ENCODE results near the gene VAMP2.
A peak's percentile ranks its signal among the peaks of the same experiment; 100 is the strongest.

VAMP2 gene

DNA sequence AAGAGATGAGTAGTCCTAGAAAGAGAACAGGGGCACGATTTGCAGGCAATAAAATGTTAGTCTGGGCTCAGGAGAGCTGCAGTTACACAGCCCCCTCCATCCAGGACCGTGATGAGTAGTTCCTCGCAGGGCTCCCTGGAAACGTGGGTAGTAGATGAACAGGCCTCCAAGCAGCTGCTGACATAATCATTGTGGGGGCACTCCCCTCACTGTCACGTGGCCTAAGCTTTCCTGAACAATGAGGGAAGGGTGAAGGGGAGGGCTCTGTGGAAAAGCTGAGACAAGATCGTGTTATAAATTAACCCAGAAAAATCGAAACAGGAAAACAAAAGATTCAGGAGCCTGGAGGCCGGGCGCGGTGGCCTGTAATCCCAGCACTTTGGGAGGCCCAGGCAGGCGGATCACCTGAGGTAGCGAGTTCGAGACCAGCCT, 9.2 kb downstream of the VAMP2 start:
- Mint-ChIP-seq H3K9me3 (no peaks in the 10 kb centered on the region), H3K4me1 (peaks cover 13% of the 10 kb centered on the region), H3K4me3 (no peak overlapping the region), H3K36me3 (peaks cover 8% of the 10 kb centered on the region), H3K27ac (no peak overlapping the region)
- DNase-seq (ENCODE audit: low spot score in 2 of 2) (no peak), ATAC-seq (no peak)

DNA sequence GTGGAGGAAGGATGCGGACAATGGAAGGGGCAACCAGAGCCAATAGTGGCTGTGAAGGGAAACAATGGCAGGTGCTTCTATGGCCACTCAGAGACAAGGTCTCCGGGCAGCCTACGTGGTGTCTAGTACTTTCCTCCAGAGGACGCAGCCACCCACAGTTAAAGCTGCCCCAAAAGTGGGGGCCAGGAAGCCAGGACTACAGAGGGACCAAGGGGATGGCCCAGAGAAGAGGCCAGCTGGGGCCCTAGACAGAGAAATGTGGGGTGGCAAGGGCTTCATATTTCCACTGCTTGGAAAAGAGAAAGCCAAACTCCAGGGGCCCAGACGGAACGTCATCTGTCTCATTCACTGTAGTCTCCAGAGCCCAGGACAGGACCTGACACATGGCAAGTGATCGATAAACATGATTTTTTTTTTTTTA, 9.7 kb downstream of the VAMP2 start:
- H3K27ac Mint-ChIP-seq: no peak overlapping the region
- no peak overlapping the region for H3K4me3 Mint-ChIP-seq
- peaks cover 3% of the 10 kb centered on the region for H3K36me3 Mint-ChIP-seq
- no peak for ATAC-seq
- no peaks in the 10 kb centered on the region for H3K9me3 Mint-ChIP-seq
- H3K4me1 Mint-ChIP-seq: peaks cover 13% of the 10 kb centered on the region
- DNase-seq (ENCODE audit: low spot score in 2 of 2): no peak

DNA sequence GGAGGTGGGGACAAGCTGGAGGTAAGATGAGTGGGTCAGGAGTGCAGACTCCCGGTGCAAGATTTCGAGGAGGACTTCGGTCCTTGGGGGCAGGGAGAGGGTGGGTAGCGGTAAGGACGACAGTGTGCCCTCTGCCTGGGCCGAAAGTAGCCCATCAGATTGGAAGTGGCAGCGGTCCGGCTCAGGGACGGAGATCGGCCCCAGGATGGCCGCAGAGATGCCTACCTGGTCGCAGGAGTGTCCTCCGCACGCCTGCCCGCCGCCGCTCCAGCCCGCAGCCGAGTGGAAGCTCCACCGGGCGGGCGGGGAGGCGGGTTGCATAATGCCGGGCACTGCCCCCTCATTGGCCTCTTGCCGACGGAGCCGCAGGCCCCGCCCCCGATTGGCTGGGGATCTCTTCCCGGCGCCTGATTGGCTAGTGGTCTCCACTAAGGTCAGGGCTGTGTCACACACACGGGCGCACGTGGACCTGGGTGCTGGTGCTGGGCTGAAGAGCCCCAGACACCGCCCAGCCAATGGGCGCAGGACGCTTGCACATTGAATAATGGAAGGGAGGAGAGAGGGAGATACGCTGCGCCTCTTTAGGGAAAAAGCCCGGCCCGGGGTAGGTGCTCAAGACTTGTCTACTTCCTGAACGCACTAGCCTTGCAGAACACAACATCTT, 10.5 kb downstream of the VAMP2 start, which contains the start of gene PER1:
Gene PER1, minus strand, starts transcription at position 293 of the 664 bp plus-strand sequence. CDS start 1,698 bp downstream, outside the sequence.
- H3K27ac Mint-ChIP-seq: no peak within 1 kb of the TSS
- ATAC-seq (peak; percentile 54), DNase-seq (ENCODE audit: low spot score in 2 of 2) (peak; percentile 79 to 92)
- H3K4me3 Mint-ChIP-seq: no peak within 1 kb of the TSS
- H3K36me3 Mint-ChIP-seq: no peaks in the 10 kb centered on the region
- H3K9me3 Mint-ChIP-seq: no peaks in the 10 kb centered on the region
- H3K4me1 Mint-ChIP-seq: peaks cover 13% of the 10 kb centered on the region

DNA sequence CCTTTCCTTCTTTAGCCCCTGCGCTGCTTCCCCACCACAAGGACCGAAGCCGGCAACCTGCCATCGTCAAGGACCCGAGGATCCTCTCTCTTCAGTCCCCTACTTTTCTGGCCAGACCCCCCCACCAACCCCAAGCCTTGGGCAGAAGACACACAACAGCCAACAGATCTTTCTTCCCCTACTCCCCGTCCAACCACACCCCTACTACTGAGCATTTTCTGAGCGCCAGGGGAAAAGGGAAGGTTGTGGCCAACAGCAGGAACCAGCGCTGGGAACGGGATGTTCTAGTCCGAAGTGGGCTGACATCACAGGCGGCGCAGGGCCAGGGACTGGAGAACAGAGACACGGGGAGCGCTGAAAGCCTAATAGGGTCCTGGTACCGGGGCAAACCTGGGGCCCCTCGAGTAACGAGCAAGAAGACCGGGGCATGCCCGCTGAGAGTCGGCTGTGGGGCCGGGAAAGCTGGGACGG, 11.1 kb downstream of the VAMP2 start:
- DNase-seq (ENCODE audit: low spot score in 2 of 2): no peak
- Mint-ChIP-seq H3K27ac (no peak overlapping the region), H3K9me3 (no peaks in the 10 kb centered on the region), H3K36me3 (no peaks in the 10 kb centered on the region), H3K4me3 (no peak overlapping the region), H3K4me1 (peaks cover 18% of the 10 kb centered on the region)
- ATAC-seq: no peak

DNA sequence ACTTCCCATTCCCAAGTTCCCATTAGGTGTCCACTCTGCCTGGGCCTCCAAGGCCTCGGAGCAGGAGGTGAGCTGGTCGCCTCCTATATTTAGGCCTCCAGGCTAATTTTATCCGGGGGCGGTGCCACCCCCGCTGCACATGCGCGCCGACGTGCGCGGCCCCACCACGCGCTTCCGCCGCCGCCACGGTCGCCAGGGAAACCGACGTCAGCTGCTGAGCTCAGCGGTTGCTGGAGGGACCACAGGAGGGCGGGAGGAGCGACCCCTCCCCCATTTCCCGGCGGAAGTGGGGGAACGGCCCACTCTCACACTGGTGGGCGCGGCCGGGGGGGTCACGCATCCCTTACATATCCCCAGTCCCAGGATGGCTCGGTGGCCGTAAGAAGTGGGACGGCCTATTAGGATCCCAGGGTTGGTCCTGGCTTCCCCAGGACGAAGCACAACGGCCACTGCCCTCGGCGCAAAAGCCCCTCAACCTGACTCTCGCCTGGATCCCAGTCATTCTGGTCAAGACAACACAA, 11.6 kb downstream of the VAMP2 start:
- Mint-ChIP-seq H3K36me3 (no peaks in the 10 kb centered on the region), H3K4me3 (no peak overlapping the region), H3K9me3 (no peaks in the 10 kb centered on the region), H3K27ac (no peak overlapping the region), H3K4me1 (peaks cover 23% of the 10 kb centered on the region)
- DNase-seq (ENCODE audit: low spot score in 2 of 2) (peak; percentile 80 to 92), ATAC-seq (peak; percentile 59)

DNA sequence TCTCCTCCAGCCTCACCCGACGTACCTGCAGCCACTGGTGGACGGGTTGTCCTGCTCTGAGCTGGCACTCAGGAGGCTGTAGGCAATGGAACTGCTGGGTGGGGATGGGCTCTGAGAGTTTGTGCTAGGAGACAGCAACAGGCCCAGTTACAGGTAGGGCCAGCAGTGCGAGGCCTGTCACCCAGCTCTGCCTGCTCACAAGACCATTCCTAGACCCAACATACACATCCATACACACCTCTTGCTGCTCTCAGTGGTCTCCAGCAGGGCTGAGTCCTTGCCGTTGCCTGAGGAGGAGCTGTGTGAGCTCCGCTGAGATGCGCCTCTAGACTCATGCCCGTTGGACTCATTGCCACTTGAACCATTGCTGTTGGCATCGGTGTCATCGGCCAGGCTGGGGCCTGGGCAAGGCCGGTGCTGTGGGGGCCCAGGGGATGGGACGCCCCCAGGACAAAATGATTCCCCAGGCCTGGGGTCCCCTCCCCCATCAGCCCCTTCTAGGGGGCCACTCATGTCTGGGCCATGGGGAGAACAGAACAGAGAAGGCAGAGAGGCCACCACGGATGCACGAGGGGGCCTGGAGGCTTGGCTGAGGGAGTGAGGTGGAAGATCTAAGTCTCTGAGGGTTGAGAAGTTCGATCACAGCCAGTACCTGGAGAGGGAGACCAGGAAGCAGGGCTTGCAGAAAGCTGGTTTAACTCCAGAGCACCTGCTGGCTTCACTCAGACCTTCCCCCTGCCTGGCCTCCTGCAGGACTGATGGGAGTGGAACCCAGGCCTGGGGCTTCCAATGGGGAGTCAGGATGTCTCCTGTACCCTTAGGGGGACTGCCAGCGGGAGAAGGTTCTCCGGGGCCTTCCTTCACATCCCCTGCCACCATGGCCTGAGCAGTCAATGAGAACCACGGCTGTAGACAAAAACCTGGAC, 12.3 kb downstream of the VAMP2 start:
- ATAC-seq (no peak), DNase-seq (ENCODE audit: low spot score in 2 of 2) (no peak)
- peak overlapping the region; percentile 50 for H3K27ac Mint-ChIP-seq
- no peak overlapping the region for H3K4me3 Mint-ChIP-seq
- peaks cover 27% of the 10 kb centered on the region for H3K4me1 Mint-ChIP-seq
- H3K9me3 Mint-ChIP-seq: no peaks in the 10 kb centered on the region
- H3K36me3 Mint-ChIP-seq: no peaks in the 10 kb centered on the region

- Mint-ChIP-seq H3K4me1 (peaks cover 27% of the 10 kb centered on the region), H3K27ac (peak overlapping the region; percentile 50), H3K9me3 (no peaks in the 10 kb centered on the region), H3K36me3 (no peaks in the 10 kb centered on the region), H3K4me3 (no peak overlapping the region)
- ATAC-seq: no peak
- DNase-seq (ENCODE audit: low spot score in 2 of 2): no peak
Measured at GRCh38 chr17:8149419-8150193, 13.1 kb downstream of the VAMP2 start.

GRCh38 chr17:8148560-8148959, 14.2 kb downstream of the VAMP2 start:
- H3K36me3 Mint-ChIP-seq: no peaks in the 10 kb centered on the region
- ATAC-seq: no peak
- no peak overlapping the region for H3K4me3 Mint-ChIP-seq
- H3K27ac Mint-ChIP-seq: no peak overlapping the region
- H3K9me3 Mint-ChIP-seq: no peaks in the 10 kb centered on the region
- H3K4me1 Mint-ChIP-seq: peaks cover 27% of the 10 kb centered on the region
- DNase-seq (ENCODE audit: low spot score in 2 of 2): no peak

GRCh38 chr17:8147805-8148404, 14.8 kb downstream of the VAMP2 start:
- Mint-ChIP-seq H3K9me3 (no peaks in the 10 kb centered on the region), H3K4me1 (peaks cover 27% of the 10 kb centered on the region), H3K27ac (peak overlapping the region; percentile 81), H3K36me3 (no peaks in the 10 kb centered on the region), H3K4me3 (no peak overlapping the region)
- no peak for DNase-seq (ENCODE audit: low spot score in 2 of 2)
- no peak for ATAC-seq

- Mint-ChIP-seq H3K9me3 (no peaks in the 10 kb centered on the region), H3K4me3 (no peak overlapping the region), H3K36me3 (no peaks in the 10 kb centered on the region), H3K4me1 (peaks cover 27% of the 10 kb centered on the region), H3K27ac (peak overlapping the region; percentile 81)
- DNase-seq (ENCODE audit: low spot score in 2 of 2) (no peak), ATAC-seq (no peak)
Measured at GRCh38 chr17:8147141-8147804, 15.5 kb downstream of the VAMP2 start.

DNA sequence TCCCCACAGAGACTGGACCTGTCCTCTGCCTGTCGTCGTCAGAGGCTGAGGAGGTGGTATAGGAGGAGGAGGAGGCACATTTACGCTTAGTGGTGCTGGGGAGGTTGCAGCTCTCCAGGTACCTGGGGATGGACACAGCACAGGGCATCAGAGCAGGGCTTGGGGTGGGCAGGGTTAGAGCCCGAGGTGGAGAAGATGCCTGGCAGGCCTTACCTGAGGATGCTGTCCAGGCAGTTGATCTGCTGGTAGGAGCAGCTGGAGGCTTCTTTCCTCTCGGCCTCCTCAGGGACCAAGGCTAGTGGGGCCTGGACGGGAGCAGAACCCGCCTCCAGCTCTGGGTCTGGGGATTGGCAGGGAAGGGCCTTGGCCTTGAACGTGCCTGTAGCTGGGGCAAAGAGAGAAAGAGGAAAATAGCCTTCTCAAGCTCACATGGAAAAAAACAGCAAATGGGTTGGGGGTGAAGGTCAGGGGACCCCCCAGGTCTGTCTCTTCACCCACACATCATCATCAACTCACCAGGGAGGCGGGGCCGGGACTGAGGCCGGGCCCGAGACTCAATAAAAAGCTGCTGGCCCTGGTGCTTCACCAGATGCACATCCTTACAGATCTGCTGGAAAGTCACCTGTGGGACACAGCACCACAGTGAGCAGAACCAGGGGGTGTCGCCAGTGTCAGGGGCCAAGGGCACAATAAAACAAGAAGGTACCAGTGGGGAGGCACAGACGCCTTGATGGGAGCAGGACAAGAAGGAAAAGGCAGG, 16.2 kb downstream of the VAMP2 start:
- Mint-ChIP-seq H3K9me3 (no peaks in the 10 kb centered on the region), H3K4me3 (no peak overlapping the region), H3K4me1 (peaks cover 23% of the 10 kb centered on the region), H3K36me3 (no peaks in the 10 kb centered on the region), H3K27ac (peak overlapping the region; percentile 81)
- no peak for DNase-seq (ENCODE audit: low spot score in 2 of 2)
- ATAC-seq: no peak

GRCh38 chr17:8145811-8146210, 16.9 kb downstream of the VAMP2 start:
- H3K9me3 Mint-ChIP-seq: no peaks in the 10 kb centered on the region
- ATAC-seq (no peak), DNase-seq (ENCODE audit: low spot score in 2 of 2) (no peak)
- H3K36me3 Mint-ChIP-seq: no peaks in the 10 kb centered on the region
- H3K27ac Mint-ChIP-seq: no peak overlapping the region
- H3K4me3 Mint-ChIP-seq: no peak overlapping the region
- peaks cover 20% of the 10 kb centered on the region for H3K4me1 Mint-ChIP-seq

- ATAC-seq (no peak), DNase-seq (ENCODE audit: low spot score in 2 of 2) (no peak)
- peak overlapping the region; percentile 68 for H3K27ac Mint-ChIP-seq
- no peaks in the 10 kb centered on the region for H3K9me3 Mint-ChIP-seq
- no peak overlapping the region for H3K4me3 Mint-ChIP-seq
- no peaks in the 10 kb centered on the region for H3K36me3 Mint-ChIP-seq
- H3K4me1 Mint-ChIP-seq: peaks cover 20% of the 10 kb centered on the region
Measured at GRCh38 chr17:8144401-8145231, 18.1 kb downstream of the VAMP2 start.

All from stimulated activated effector memory CD8-positive, alpha-beta T cell treated with anti-CD3 and anti-CD28 coated beads, Interleukin-12 subunit alpha, Interleukin-12 subunit beta, amount 100 ng/mL, for 72 hours (primary cell).